B cell (primary cell): ENCODE data around the gene REPS2. TPM values are rescaled to one million over a fixed set of nuclear protein-coding genes. Genes with fewer than 3 reads are reported as not detected.

Experiments
- ATAC-seq: fragments of 200-7000 bp; cut with Tn5 transposase; one replicate; pipeline ENCODE4 v1.10.0; 2021; ENCODE audit warnings: low read depth, mild to moderate bottlenecking, moderate number of reproducible peaks, moderate library complexity
- CTCF ChIA-PET: fragments of 350-600 bp; sonication (Branson Sonifier 250); formaldehyde crosslinking; loops from one replicate; lab custom pipeline; 2021; ENCODE audit warnings: antibody characterized with exemption, inconsistent platforms; lab: Charles Lee
- POLR2A ChIA-PET: fragments of 350-600 bp; sonication (Branson Sonifier 250); formaldehyde crosslinking; loops from one replicate; lab custom pipeline; 2021; ENCODE audit warnings: antibody characterized with exemption; lab: Charles Lee
- DNase-seq: peaks from one replicate; pipeline ENCODE4 v3.0.0; 2013
- H2AFZ ChIP-seq: 2 replicates; pipeline ENCODE4 v1.6.1; 2012; ENCODE audit warnings: mild to moderate bottlenecking, low read depth, low read length; ENCODE audit not compliant: insufficient read depth, poor library complexity, severe bottlenecking
- H3K27ac ChIP-seq, 2 donors: 1 replicate in 1 of 2; 2 replicates in 1 of 2; pipeline ENCODE4 v1.5.1; 2012 to 2013; ENCODE audit warnings: low read length in 2 of 2, mild to moderate bottlenecking in 2 of 2, moderate library complexity in 1 of 2
- H3K27me3 ChIP-seq, 4 experiments: fragments of 200-600 bp in 1 of 4; sonication (generic) in 1 of 4; replicated peaks in 1 of 4; 1 replicate in 2 of 4; 2 replicates in 2 of 4; pipeline versions ENCODE4 v1.6.1 to v1.7.0; 2013 to 2016; ENCODE audit warnings: low read length in 3 of 4, mild to moderate bottlenecking in 2 of 4, mixed read lengths in 1 of 4, moderate library complexity in 1 of 4; ENCODE audit not compliant: insufficient read depth in 4 of 4, control insufficient read depth in 3 of 4; ENCODE audit errors: control extremely low read depth in 1 of 4
- H3K36me3 ChIP-seq, 2 experiments: replicated peaks in 1 of 2; 1 replicate in 1 of 2; 2 replicates in 1 of 2; pipeline versions ENCODE4 v1.6.1 to v1.7.1; 2013; ENCODE audit warnings: low read length in 1 of 2; ENCODE audit not compliant: insufficient read depth in 2 of 2, control insufficient read depth in 1 of 2; ENCODE audit errors: control extremely low read depth in 1 of 2, extremely low read depth in 1 of 2
- H3K4me1 ChIP-seq, 2 donors: fragments of 200-600 bp in 1 of 2; sonication (generic) in 1 of 2; 1 replicate in 1 of 2; 2 replicates in 1 of 2; pipeline versions ENCODE4 v1.5.1 to v1.6.1; 2013 to 2017; ENCODE audit warnings: low read length in 2 of 2; ENCODE audit not compliant: control insufficient read depth in 2 of 2, insufficient read depth in 2 of 2
- H3K4me2 ChIP-seq: replicated peaks from 2 replicates; pipeline ENCODE3; 2012; ENCODE audit warnings: mild to moderate bottlenecking, low read depth, low read length; ENCODE audit not compliant: poor library complexity, severe bottlenecking
- H3K4me3 ChIP-seq, 5 experiments: fragments of 200-600 bp in 1 of 5; sonication (generic) in 1 of 5; 1 replicate in 3 of 5; 2 replicates in 2 of 5; pipeline versions ENCODE4 v1.5.1 to v1.7.0; 2011 to 2016; ENCODE audit warnings: low read length in 4 of 5, mild to moderate bottlenecking in 4 of 5, low read depth in 2 of 5, control low read depth in 1 of 5, moderate library complexity in 1 of 5; ENCODE audit not compliant: insufficient read depth in 1 of 5; ENCODE audit errors: control extremely low read depth in 1 of 5, extremely low read depth in 1 of 5
- H3K79me2 ChIP-seq: fragments of 200-600 bp; sonication (generic); one replicate; pipeline ENCODE4 v1.6.0; 2016; ENCODE audit warnings: low read length; ENCODE audit not compliant: control insufficient read depth, insufficient read depth
- H3K9ac ChIP-seq: fragments of 200-600 bp; sonication (generic); 2 replicates; pipeline ENCODE4 v1.6.1; 2017; ENCODE audit warnings: mild to moderate bottlenecking, low read length, moderate library complexity
- H3K9me3 ChIP-seq, 3 donors: one replicate each; pipeline versions ENCODE4 v1.6.1 to v1.7.1; 2013; ENCODE audit warnings: low read length in 2 of 3; ENCODE audit not compliant: control insufficient read depth in 2 of 3, insufficient read depth in 1 of 3; ENCODE audit errors: control extremely low read depth in 1 of 3
- H4K20me1 ChIP-seq: 2 replicates; pipeline ENCODE4 v1.6.0; 2012; ENCODE audit warnings: mild to moderate bottlenecking, low read length; ENCODE audit not compliant: insufficient read depth, control insufficient read depth, poor library complexity, severe bottlenecking
- H3K27ac Mint-ChIP-seq: one replicate; pipeline ENCODE4 v1.8.0; 2021; ENCODE audit warnings: mixed read lengths
- H3K27me3 Mint-ChIP-seq: one replicate; pipeline ENCODE4 v1.8.0; 2021; ENCODE audit warnings: mixed read lengths
- H3K4me1 Mint-ChIP-seq: one replicate; pipeline ENCODE4 v1.8.0; 2021; ENCODE audit warnings: mixed read lengths
- H3K4me3 Mint-ChIP-seq: one replicate; pipeline ENCODE4 v1.8.0; 2021; ENCODE audit warnings: mixed read lengths
- H3K9me3 Mint-ChIP-seq: one replicate; pipeline ENCODE4 v1.8.0; 2022; ENCODE audit warnings: mixed read lengths; ENCODE audit not compliant: insufficient read depth
- CTCF ChIP-seq: fragments of 200-600 bp; IDR thresholded peaks from one replicate; pipeline ENCODE4 v1.8.0; 2022; ENCODE audit warnings: antibody characterized with exemption, mild to moderate bottlenecking
- EZH2 ChIP-seq: IDR thresholded peaks from 2 replicates; pipeline ENCODE4 v1.6.1; 2012; ENCODE audit warnings: borderline replicate concordance, low read depth, mild to moderate bottlenecking, moderate library complexity, low read length; ENCODE audit not compliant: insufficient read depth, poor library complexity, severe bottlenecking
- WGBS: methylation state at CpG from one replicate; pipeline ENCODE4 v1.1.5; 2013; ENCODE audit warnings: missing lambda C conversion rate; ENCODE audit not compliant: insufficient coverage; 5-methylcytosine and 5-hydroxymethylcytosine counted together
- intact Hi-C: fragments of 100-400 bp; cut with micrococcal nuclease; formaldehyde crosslinking; loops from one replicate; pipeline ENCODE4 v1.10.0; 2022
- polyA plus RNA-seq: library from polyadenylated mRNA; depleted of rRNA; stranded (reverse); fragments of >200 nt; gene quantifications from 2 replicates; pipeline ENCODE4 v1.2.3, GENCODE V29; 2012
- total RNA-seq, 2 donors: library from RNA; stranded (reverse); fragments of 120-200 nt in 1 of 2; gene quantifications; 1 replicate in 1 of 2; 2 replicates in 1 of 2; pipeline versions ENCODE4 v1.2.3 to v1.2.4, GENCODE V29; 2013 to 2022

Gene REPS2
- total and polyA plus RNA-seq, 2 donors (not counting 1 experiment from before 2014, with no cell fraction given): 1.1 to 4.9 TPM

GRCh38 chrX:17185431-17185830 lies 239.0 kb downstream of the REPS2 start:
- intact Hi-C loops: no loop called here
- no peak overlapping the region for H3K27ac Mint-ChIP-seq

More at GRCh38 chrX:17185431-17185830, 239.0 kb downstream of the REPS2 start:
- no peaks in the 10 kb centered on the region for H3K9me3 ChIP-seq
- H3K36me3 ChIP-seq: no peaks in the 10 kb centered on the region
- ChIA-PET CTCF (no interaction called here), POLR2A (no interaction called here)
- H3K4me1 ChIP-seq: no peaks in the 10 kb centered on the region
- no peak overlapping the region for H3K4me3 ChIP-seq
- H3K9ac ChIP-seq: no peak overlapping the region
- H2AFZ ChIP-seq: no peak overlapping the region
- no peaks in the 10 kb centered on the region for H4K20me1 ChIP-seq
- H3K4me2 ChIP-seq: no peak overlapping the region
- Mint-ChIP-seq H3K4me3 (no peak overlapping the region), H3K27me3 (no peaks in the 10 kb centered on the region), H3K4me1 (no peaks in the 10 kb centered on the region), H3K9me3 (no peaks in the 10 kb centered on the region)
- TF ChIP-seq CTCF (no peak), EZH2 (no peak)
- ATAC-seq (no peak), DNase-seq (no peak)
- H3K27me3 ChIP-seq: no peaks in the 10 kb centered on the region
- H3K79me2 ChIP-seq: no peaks in the 10 kb centered on the region
- WGBS: no CpG with 5 or more reads among the region's 5 CpGs
- no peak overlapping the region for H3K27ac ChIP-seq
